HEK293 (cell line): ENCODE measurements around the gene CELF4.

ENCODE experiments used
- CTCF ChIA-PET: fragments of 350-600 bp; formaldehyde crosslinking; extraction: SDS; loops from one replicate; lab custom pipeline; 2021; ENCODE audit warnings: antibody characterized with exemption; lab: Yijun Ruan, JAX
- POLR2A ChIA-PET: fragments of 300-600 bp; formaldehyde crosslinking; extraction: SDS; loops from one replicate; lab custom pipeline; 2020; ENCODE audit warnings: antibody characterized with exemption, inconsistent platforms; lab: Yijun Ruan, JAX
- H3K27ac ChIP-seq: fragments of 200-500 bp; sonication (Bioruptor generic); 2 replicates; pipeline ENCODE4 v1.5.1; 2014; ENCODE audit warnings: low read depth, low read length, control low read depth, inconsistent platforms; ENCODE audit errors: extremely low read depth
- H3K36me3 ChIP-seq, 2 experiments: fragments of 200-500 bp in 1 of 2; sonication (Bioruptor generic) in 1 of 2; 1 replicate in 1 of 2; 2 replicates in 1 of 2; pipeline ENCODE4 v1.5.1; 2014 to 2017; ENCODE audit warnings: inconsistent platforms in 2 of 2, low read length in 2 of 2; ENCODE audit not compliant: control insufficient read depth in 2 of 2, insufficient read depth in 1 of 2
- H3K4me1 ChIP-seq: fragments of 200-500 bp; sonication (Bioruptor generic); 2 replicates; pipeline ENCODE4 v1.5.1; 2014; ENCODE audit warnings: mild to moderate bottlenecking, low read length, inconsistent platforms; ENCODE audit not compliant: control insufficient read depth, insufficient read depth
- H3K4me3 ChIP-seq: 2 replicates; pipeline ENCODE4 v1.5.1; 2011; ENCODE audit warnings: low read depth, mild to moderate bottlenecking, control low read depth, low read length, moderate library complexity
- H3K9me3 ChIP-seq: fragments of 200-500 bp; sonication (Bioruptor generic); 2 replicates; pipeline ENCODE4 v1.5.1; 2014; ENCODE audit warnings: low read depth, low read length, inconsistent platforms; ENCODE audit not compliant: control insufficient read depth, insufficient read depth
- BCL11A ChIP-seq: fragments of 450-650 bp; formaldehyde crosslinking; IDR thresholded peaks from 2 replicates; pipeline ENCODE4 v1.5.1; 2016; ENCODE audit warnings: low read depth, missing biosample characterization, missing genetic modification characterization
- FEZF1 ChIP-seq: fragments of 450-650 bp; formaldehyde crosslinking; IDR thresholded peaks from 2 replicates; pipeline ENCODE4 v1.5.1; 2016; ENCODE audit warnings: missing biosample characterization, missing genetic modification characterization
- GLI2 ChIP-seq: fragments of 450-650 bp; formaldehyde crosslinking; IDR thresholded peaks from 2 replicates; pipeline ENCODE4; 2017; ENCODE audit warnings: missing biosample characterization, missing genetic modification characterization, low read depth, borderline replicate concordance
- KLF8 ChIP-seq: fragments of 450-650 bp; formaldehyde crosslinking; IDR thresholded peaks from 2 replicates; pipeline ENCODE4 v1.5.1; 2016; ENCODE audit warnings: missing biosample characterization, missing genetic modification characterization
- PATZ1 ChIP-seq: fragments of 450-650 bp; formaldehyde crosslinking; IDR thresholded peaks from 2 replicates; pipeline ENCODE4 v1.5.1; 2016; ENCODE audit warnings: missing biosample characterization, missing genetic modification characterization
- PRDM1 ChIP-seq: fragments of 450-650 bp; formaldehyde crosslinking; IDR thresholded peaks from 2 replicates; pipeline ENCODE4; 2016; ENCODE audit warnings: missing biosample characterization, missing genetic modification characterization
- SP2 ChIP-seq: fragments of 450-650 bp; formaldehyde crosslinking; IDR thresholded peaks from 2 replicates; pipeline ENCODE4 v1.5.1; 2016; ENCODE audit warnings: missing biosample characterization, missing genetic modification characterization
- TCF7L2 ChIP-seq: IDR thresholded peaks from 2 replicates; pipeline ENCODE4 v1.6.1; 2011; ENCODE audit warnings: low read depth, mild to moderate bottlenecking, inconsistent platforms, low read length, moderate library complexity, borderline replicate concordance
- YY2 ChIP-seq: fragments of 450-650 bp; formaldehyde crosslinking; IDR thresholded peaks from 2 replicates; pipeline ENCODE4 v1.5.1; 2016; ENCODE audit warnings: missing biosample characterization, missing genetic modification characterization
- ZBTB11 ChIP-seq: fragments of 450-650 bp; formaldehyde crosslinking; conservative IDR thresholded peaks from 2 replicates; pipeline ENCODE4 v1.5.1; 2016; ENCODE audit warnings: low read depth, missing biosample characterization, missing genetic modification characterization
- ZNF138 ChIP-seq: fragments of 450-650 bp; formaldehyde crosslinking; IDR thresholded peaks from 2 replicates; pipeline ENCODE4 v1.5.1; 2016; ENCODE audit warnings: missing biosample characterization, missing genetic modification characterization, borderline replicate concordance
- ZNF157 ChIP-seq: fragments of 450-650 bp; formaldehyde crosslinking; IDR thresholded peaks from 2 replicates; pipeline ENCODE4 v1.5.1; 2016; ENCODE audit warnings: missing biosample characterization, missing genetic modification characterization
- ZNF174 ChIP-seq: fragments of 450-650 bp; formaldehyde crosslinking; IDR thresholded peaks from 2 replicates; pipeline ENCODE4 v1.5.0; 2017; ENCODE audit warnings: missing biosample characterization, mild to moderate bottlenecking, missing genetic modification characterization
- ZNF202 ChIP-seq: fragments of 450-650 bp; formaldehyde crosslinking; IDR thresholded peaks from 2 replicates; pipeline ENCODE4 v1.5.1; 2016; ENCODE audit warnings: missing biosample characterization, missing genetic modification characterization, borderline replicate concordance
- ZNF214 ChIP-seq: fragments of 450-650 bp; formaldehyde crosslinking; IDR thresholded peaks from 2 replicates; pipeline ENCODE4 v1.5.1; 2017; ENCODE audit warnings: missing biosample characterization, mild to moderate bottlenecking, missing genetic modification characterization, borderline replicate concordance
- ZNF48 ChIP-seq: fragments of 450-650 bp; formaldehyde crosslinking; IDR thresholded peaks from 2 replicates; pipeline ENCODE4 v1.5.1; 2016; ENCODE audit warnings: missing biosample characterization, missing genetic modification characterization
- ZNF488 ChIP-seq: fragments of 450-650 bp; formaldehyde crosslinking; IDR thresholded peaks from 2 replicates; pipeline ENCODE4 v1.5.1; 2016; ENCODE audit warnings: missing biosample characterization, missing genetic modification characterization
- ZNF521 ChIP-seq: fragments of 450-650 bp; formaldehyde crosslinking; IDR thresholded peaks from 2 replicates; pipeline ENCODE4 v1.5.1; 2017; ENCODE audit warnings: missing biosample characterization, mild to moderate bottlenecking, missing genetic modification characterization
- ZNF529 ChIP-seq: fragments of 450-650 bp; formaldehyde crosslinking; IDR thresholded peaks from 2 replicates; pipeline ENCODE4 v1.5.1; 2017; ENCODE audit warnings: missing genetic modification characterization, missing biosample characterization; ENCODE audit not compliant: insufficient replicate concordance
- ZNF530 ChIP-seq: fragments of 450-650 bp; formaldehyde crosslinking; IDR thresholded peaks from 2 replicates; pipeline ENCODE4 v1.5.1; 2016; ENCODE audit warnings: low read depth, missing biosample characterization, missing genetic modification characterization
- ZNF621 ChIP-seq: fragments of 450-650 bp; formaldehyde crosslinking; IDR thresholded peaks from 2 replicates; pipeline ENCODE4 v1.5.1; 2017; ENCODE audit warnings: missing biosample characterization, missing genetic modification characterization
- ZNF623 ChIP-seq: fragments of 450-650 bp; formaldehyde crosslinking; IDR thresholded peaks from 2 replicates; pipeline ENCODE4 v1.5.1; 2016; ENCODE audit warnings: missing biosample characterization, missing genetic modification characterization
- ZNF626 ChIP-seq: fragments of 450-650 bp; sonication (Bioruptor Pico); formaldehyde crosslinking; IDR thresholded peaks from 2 replicates; pipeline ENCODE4 v1.5.1; 2018; ENCODE audit warnings: missing biosample characterization, missing genetic modification characterization, inconsistent platforms
- ZNF660 ChIP-seq: fragments of 450-650 bp; IDR thresholded peaks from 2 replicates; pipeline ENCODE4 v1.5.1; 2018; ENCODE audit warnings: missing biosample characterization, mild to moderate bottlenecking, missing genetic modification characterization
- ZNF677 ChIP-seq: fragments of 450-650 bp; IDR thresholded peaks from 2 replicates; pipeline ENCODE4 v1.5.0; 2018; ENCODE audit warnings: missing biosample characterization, mild to moderate bottlenecking, missing genetic modification characterization, moderate library complexity
- ZNF701 ChIP-seq: fragments of 450-650 bp; formaldehyde crosslinking; IDR thresholded peaks from 2 replicates; pipeline ENCODE4 v1.5.1; 2016; ENCODE audit warnings: missing biosample characterization, missing genetic modification characterization
- ZNF777 ChIP-seq: fragments of 450-650 bp; formaldehyde crosslinking; IDR thresholded peaks from 2 replicates; pipeline ENCODE4 v1.5.1; 2017; ENCODE audit warnings: missing biosample characterization, missing genetic modification characterization, borderline replicate concordance
- ZNF830 ChIP-seq: fragments of 450-650 bp; IDR thresholded peaks from 2 replicates; pipeline ENCODE4 v1.5.0; 2018; ENCODE audit warnings: missing biosample characterization, missing genetic modification characterization, low read depth, mild to moderate bottlenecking, moderate library complexity

Gene CELF4

GRCh38 chr18:37272841-37273240 lies 292.8 kb downstream of the CELF4 start (continued):
- TF ChIP-seq PATZ1 (tag by site-specific recombination) = no peak
- no peak for TF ChIP-seq SP2
- no peak for TF ChIP-seq YY2 (tag by site-specific recombination)
- no peak for TF ChIP-seq ZNF174 (tag by site-specific recombination)
- TF ChIP-seq ZNF530 = no peak
- TF ChIP-seq ZNF529 (tag by site-specific recombination) = no peak
- TF ChIP-seq ZNF488 (tag by site-specific recombination) = no peak
- TF ChIP-seq ZNF202 = no peak
- TF ChIP-seq ZNF830 = no peak

GRCh38 chr18:37272226-37272625 lies 293.4 kb downstream of the CELF4 start:
- no peaks in the 10 kb centered on the region for H3K36me3 ChIP-seq
- CTCF ChIA-PET = interaction anchor here (0.6 to 2.0 kb wide), 2 partner anchors 23 to 443 kb away, joined by 3 to 10 read pairs; partner anchors contain the start of gene KIAA1328
- POLR2A ChIA-PET = no interaction called here

GRCh38 chr18:37270666-37271052 lies 294.9 kb downstream of the CELF4 start:
- Histone ChIP-seq H3K36me3 (no peaks in the 10 kb centered on the region), H3K9me3 (no peaks in the 10 kb centered on the region), H3K27ac (no peak overlapping the region), H3K4me1 (no peaks in the 10 kb centered on the region), H3K4me3 (no peak overlapping the region)
- POLR2A ChIA-PET = no interaction called here
- CTCF ChIA-PET = no interaction called here
- TF ChIP-seq YY2 (tag by site-specific recombination) (no peak), ZNF621 (no peak), BCL11A (tag by site-specific recombination) (no peak), ZNF660 (tag by site-specific recombination) (no peak), ZNF157 (tag by site-specific recombination) (no peak), ZBTB11 (tag by site-specific recombination) (no peak), ZNF677 (tag by site-specific recombination) (no peak), GLI2 (tag by site-specific recombination) (no peak), ZNF521 (tag by site-specific recombination) (no peak), FEZF1 (tag by site-specific recombination) (no peak), ZNF214 (no peak), TCF7L2 (no peak), ZNF626 (tag by site-specific recombination) (no peak), ZNF777 (no peak), ZNF701 (tag by site-specific recombination) (no peak)

More at GRCh38 chr18:37272226-37272625, 293.4 kb downstream of the CELF4 start:
- H3K4me3 ChIP-seq = no peak overlapping the region
- TF ChIP-seq ZNF138 (tag by site-specific recombination) (no peak), KLF8 (no peak), PRDM1 (no peak), ZNF623 (tag by site-specific recombination) (no peak), PATZ1 (tag by site-specific recombination) (no peak), ZNF48 (tag by site-specific recombination) (no peak)
- no peak overlapping the region for H3K27ac ChIP-seq
- H3K4me1 ChIP-seq = no peaks in the 10 kb centered on the region
- H3K9me3 ChIP-seq = no peaks in the 10 kb centered on the region
